VCaP (cell line): ENCODE measurements around the gene TUSC2.

Experiments used
- H3K27ac ChIP-seq: fragments of 450-650 bp; 2 replicates; pipeline ENCODE4 v1.5.1; 2017
- TF ChIP-seq, protein P1 (sequence below): fragments of 450-650 bp; conservative IDR thresholded peaks from 2 replicates; pipeline ENCODE4 v1.5.1; 2017; ENCODE audit warnings: mild to moderate bottlenecking, moderate library complexity

The TUSC2 gene

DNA sequence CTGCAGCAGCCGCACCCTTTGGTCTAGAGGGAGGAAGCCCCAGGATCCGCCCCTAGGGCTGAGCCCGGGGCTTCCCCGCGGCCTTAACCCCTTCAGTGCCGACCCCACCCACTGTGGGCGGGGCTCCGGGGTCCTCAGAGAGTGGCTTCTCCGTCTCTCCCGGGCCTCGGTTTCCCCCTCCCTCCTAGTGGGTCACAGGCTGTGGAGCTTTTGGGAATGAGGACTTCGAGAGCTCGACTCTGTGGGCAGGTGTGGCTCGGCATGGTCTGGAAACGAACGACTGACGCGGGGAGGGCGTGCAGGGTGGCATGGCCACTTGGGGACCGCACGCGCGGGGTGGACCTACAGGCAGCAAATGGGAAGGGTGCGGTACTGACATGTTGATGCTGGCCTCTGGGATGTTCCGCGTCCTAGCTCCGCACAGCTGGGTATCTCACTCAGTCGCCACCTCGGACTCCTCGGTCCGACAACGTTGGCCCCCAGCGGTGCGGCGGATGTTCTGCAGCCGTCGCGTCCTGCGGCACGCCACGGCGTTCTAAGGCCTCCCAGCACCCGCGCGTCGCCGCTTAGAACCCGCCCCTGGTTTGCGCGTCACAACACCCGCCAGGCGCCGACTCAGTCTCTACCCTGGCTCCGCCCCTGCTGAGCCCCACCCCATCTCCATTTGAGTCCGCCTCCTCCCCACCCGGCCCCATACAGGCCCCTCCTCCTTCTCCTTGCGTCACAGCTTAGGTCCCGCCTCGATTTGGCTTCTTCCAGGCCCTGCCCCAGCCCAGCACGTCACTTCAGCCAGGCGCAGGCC is 29.0 kb downstream of the TUSC2 start, which contains the start of the genes HYAL3 and NAA80:
Gene HYAL3, minus strand, starts transcription at position 570 of the 802 bp plus-strand sequence. CDS start 3,803 bp downstream, outside the sequence.
Gene NAA80, minus strand, starts transcription at position 570 of the 802 bp plus-strand sequence. CDS start 1,942 bp downstream, outside the sequence.
- TF ChIP-seq, protein P1, sequence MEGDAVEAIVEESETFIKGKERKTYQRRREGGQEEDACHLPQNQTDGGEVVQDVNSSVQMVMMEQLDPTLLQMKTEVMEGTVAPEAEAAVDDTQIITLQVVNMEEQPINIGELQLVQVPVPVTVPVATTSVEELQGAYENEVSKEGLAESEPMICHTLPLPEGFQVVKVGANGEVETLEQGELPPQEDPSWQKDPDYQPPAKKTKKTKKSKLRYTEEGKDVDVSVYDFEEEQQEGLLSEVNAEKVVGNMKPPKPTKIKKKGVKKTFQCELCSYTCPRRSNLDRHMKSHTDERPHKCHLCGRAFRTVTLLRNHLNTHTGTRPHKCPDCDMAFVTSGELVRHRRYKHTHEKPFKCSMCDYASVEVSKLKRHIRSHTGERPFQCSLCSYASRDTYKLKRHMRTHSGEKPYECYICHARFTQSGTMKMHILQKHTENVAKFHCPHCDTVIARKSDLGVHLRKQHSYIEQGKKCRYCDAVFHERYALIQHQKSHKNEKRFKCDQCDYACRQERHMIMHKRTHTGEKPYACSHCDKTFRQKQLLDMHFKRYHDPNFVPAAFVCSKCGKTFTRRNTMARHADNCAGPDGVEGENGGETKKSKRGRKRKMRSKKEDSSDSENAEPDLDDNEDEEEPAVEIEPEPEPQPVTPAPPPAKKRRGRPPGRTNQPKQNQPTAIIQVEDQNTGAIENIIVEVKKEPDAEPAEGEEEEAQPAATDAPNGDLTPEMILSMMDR = peak; percentile 55
- H3K27ac ChIP-seq = peak within 1 kb of the TSS; percentile 90

DNA sequence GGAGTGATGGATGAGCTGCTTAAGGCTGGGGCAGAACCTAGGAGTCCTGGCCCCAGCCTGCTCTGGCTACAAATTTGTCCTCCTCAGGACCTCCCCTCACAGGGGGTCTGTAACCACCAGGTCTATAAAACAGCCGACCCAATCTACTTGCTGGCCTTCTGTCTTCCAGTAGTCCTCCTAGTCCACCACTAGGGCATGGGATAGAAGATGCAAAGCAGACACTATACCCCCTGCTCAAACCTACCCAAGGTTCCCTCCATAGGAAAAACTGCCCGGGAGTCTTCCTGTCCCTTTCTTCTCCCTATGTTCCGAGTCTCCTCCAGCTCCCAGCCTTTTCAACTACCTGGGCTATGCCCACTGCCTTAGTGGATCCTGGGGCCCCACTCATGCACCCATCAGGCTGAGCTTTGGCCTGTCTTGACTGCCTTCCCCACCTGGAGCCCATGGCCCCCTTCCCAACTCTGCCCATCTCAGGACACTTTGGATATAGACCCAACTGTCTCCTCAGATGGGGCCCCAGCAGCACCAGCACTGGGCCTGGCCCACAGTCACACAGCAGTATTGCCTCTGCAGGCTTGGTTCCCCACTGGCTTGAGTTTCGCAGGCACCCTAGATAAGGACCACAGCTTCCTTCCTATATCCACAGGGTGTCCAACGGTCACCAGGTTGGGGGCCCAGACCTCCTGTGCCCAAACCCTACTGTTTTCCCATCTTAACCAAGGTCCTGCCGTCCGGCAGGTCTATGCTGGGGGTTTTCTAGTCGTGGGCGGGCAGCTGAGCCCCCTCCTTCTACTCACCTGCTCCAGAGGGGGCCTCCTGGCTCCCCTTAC is 29.9 kb downstream of the TUSC2 start:
- H3K27ac ChIP-seq = peak overlapping the region; percentile 90
- TF ChIP-seq, protein P1 = 0 out of 2 replicates have a peak, but pooled peaks have one; percentile 11

DNA sequence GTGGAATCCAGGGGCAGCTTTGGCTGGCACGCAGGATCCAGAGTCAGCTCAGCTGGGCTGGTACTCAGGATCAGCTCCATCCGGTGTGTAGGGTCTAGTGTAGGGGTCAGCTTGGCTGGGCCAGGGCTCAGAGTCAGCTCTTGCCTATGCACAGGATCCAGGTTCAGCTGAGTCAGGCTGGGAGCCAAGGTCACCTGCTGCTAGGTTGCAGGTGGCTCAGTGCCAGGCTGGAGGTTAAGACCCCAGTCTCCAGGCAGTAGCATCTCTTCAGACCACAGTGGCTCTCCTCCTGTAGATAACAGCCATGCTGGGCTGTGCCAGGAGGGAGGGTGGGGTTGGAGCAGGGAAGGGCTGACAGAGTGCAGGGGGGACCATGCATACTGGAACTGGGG is 30.6 kb downstream of the TUSC2 start:
- TF ChIP-seq, protein P1 = no peak
- H3K27ac ChIP-seq = no peak overlapping the region; the same call in 1 of the 2 replicates

DNA sequence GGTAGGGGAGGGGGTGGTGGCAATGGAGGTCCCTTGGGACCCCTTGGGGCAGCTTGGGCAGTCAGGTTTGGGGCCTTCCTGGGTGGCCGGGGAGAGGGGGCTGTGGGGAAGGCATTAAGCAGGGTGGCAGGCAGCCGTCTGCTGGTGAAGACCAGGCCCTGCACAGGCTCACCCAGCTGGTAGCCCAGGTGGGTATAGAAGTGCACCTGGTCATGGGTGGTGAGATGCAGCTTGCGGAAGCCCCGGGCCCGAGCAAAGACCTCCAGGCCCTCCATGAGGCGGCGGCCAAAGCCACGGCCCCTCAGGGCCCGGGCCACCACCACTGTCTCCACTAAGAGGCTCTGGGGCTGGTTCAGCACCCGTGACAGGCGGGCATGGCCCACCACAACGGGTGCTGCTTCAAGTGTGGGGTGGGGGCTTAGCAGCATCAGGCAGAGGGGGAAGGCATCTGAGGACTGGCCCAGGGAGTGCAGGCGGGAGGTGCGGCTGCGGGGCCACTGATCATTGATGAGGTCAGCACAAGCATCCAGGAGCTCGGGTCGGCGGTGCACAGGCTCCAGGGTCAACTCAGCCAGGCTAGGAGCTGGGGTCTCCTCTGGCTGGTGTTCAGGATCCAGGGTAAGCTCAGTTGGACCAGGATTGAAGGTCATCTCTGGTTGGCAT is 31.2 kb downstream of the TUSC2 start:
- H3K27ac ChIP-seq = no peak overlapping the region; the same call in 1 of the 2 replicates
- TF ChIP-seq, protein P1 = no peak

DNA sequence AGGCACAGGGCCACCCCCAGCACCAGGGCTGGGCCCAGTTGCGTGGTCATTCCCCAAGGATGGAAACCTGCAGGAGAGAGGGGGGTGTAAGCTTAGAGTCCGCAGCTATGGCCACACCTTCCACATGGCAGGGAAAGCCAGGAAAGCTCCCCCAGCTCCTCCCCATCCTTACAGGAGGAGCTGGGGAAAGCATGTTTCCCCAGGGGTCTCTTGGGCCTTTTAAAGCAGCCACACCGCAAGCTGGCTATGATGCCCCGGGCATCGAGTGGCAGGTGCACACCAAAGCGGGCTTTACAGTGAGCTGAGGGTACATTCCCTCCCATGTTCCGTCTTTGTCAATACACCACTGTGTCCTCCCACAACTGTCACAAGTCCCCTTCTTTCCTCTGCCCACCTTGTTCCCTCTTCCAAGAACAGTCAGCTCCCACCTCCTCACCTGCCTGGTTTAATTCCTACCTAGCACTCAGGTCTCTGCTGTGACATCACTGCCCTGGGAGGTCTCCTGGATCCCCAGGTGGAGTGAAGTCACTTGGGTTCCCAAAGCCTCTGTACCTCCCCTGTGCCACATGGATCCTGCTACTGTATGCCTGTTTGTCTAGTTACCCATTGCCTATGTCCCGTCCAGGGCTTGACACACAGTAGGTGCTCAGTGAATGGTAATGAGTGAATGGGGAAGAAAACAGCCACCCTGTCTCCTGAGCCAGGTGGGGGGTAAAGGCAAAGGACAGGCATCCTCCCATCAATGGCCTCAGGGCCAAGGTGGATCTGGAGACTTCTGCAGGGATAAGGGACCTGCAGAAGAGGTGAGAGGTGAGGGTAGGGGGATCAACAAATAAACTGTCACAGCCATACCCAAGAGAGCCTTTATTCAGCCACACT is 32.2 kb downstream of the TUSC2 start:
- TF ChIP-seq, protein P1 = no peak
- no peak overlapping the region for H3K27ac ChIP-seq

DNA sequence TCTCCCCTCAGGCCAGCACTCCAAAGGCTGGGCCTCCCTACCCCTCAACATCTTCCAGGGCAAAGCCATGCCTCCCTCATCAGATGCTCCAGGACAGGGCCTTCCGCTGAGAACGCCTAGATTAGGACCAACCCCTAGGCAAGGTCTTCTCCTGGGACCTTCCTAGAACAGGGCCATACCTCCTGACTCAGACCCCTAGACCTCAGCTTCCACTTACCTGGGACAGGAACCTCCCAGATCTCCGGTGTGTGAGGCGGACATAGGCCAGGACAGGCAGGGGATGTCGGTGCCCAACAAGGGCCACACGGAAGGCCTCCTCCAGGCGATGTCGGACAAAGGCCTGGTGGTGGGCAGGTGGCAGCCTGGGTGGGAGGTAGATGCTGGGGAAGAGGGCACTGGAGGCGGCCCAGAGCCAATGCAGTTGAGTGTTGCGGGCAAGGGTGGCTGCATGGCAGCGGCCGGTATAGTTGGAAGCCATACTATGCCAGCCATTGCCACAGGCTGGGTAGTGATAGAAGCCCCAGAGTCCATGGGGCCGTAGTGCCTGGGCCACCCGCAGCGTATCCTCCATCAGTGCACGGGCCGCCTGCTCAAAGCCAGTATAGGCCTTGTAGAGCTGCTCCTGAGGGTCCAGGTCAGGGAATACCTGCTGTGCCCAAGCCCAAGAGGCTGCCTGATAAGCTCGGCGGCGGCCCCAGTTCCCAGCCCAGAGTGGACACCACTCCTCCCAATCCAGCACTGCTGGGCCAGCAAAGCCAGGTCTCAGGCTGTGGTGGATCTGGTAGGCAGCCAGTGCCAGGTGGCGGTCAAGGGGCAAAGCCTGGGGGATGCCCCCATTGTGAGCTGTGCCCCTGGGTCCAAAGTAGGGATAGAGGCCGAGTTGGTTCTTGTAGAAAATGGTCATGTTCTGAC is 33.3 kb downstream of the TUSC2 start:
- no peak overlapping the region for H3K27ac ChIP-seq
- TF ChIP-seq, protein P1 = no peak
